Measurements from ENCODE around the gene DDX10.

The DDX10 gene

DNA sequence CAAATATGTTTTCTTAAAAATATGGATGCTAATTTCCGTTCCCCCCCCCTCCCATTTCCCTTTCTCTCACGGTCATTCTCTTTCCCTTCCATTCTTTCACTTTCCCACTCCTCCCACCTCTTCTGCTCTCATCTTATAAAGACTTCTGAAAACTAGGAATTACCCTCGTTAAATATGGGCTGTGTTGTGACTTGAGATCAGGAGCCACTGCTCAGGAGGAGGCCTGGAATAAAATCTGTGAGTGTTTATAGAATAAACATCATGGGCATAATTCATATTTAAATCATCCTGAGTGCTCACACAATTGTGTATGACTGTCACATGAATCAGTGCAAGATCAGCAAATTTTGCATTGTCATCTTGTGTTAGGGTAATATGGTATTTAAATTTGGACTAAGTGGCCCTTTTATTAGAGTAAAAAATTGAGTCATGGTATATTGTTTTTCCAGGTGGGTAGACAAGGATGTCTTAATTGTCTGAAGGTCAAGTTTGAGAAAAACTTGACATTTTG is 208.0 kb downstream of the DDX10 start:
- DNase-seq (ENCODE audit: low read depth): no peak

DNA sequence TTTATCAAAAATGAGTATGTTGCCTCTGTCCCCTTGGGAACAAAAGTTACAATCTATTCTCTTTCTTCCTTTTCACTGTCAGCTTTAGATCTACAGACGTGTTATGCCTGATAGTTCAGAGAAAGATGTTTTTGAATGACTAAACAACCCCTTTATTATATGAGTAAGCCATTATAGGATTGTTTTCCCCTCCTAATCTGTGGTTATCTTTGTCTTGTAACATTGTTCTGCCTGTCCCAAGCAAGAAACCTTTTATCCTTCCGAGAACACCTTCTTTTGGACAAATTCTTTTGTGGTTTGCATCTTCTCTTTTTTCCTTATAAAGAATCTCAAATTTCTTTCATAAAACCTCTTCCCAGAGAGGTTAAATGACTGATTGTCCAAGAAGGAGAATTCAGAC is 208.4 kb downstream of the DDX10 start:
- no peak for DNase-seq (ENCODE audit: low read depth)

DNA sequence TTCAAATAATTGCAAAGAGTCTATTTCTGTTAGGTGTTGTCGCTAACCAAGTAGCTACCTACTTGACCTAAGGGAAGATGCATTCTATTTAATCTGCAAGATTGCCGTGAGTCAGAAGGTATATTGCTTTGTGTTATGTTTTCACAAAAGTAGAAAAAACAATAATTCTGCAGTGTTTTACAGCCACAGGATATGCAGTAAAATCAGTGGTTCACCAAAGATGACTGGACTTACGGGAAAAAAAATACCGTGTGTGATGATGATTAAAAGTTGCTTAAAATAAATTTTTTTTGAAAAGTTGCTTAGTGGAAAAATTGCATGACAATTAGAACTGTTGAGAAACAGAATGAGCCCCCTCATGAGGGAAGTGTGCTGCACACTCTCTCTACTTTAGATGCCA is 209.1 kb downstream of the DDX10 start:
- no peak for DNase-seq (ENCODE audit: low read depth)

DNA sequence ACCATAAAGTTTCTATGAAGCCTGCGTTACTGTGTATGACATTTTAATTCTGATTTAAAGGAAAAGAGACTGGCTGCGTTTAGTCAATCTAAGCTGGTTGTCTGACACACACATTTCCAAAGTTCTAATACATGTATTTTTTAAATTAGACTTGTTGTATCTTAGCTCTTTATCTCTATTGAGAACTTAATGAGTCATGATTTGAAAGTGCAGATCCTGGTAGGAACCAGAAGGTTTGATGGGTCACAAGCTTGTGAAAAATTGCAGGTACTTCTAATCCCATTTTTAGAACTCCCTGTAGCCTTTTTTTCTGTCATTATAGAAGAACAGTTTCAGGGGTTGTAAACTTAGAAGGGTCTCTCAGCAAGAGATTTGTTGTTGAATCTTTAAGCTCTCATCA is 210.3 kb downstream of the DDX10 start:
- DNase-seq (ENCODE audit: low read depth): no peak

DNA sequence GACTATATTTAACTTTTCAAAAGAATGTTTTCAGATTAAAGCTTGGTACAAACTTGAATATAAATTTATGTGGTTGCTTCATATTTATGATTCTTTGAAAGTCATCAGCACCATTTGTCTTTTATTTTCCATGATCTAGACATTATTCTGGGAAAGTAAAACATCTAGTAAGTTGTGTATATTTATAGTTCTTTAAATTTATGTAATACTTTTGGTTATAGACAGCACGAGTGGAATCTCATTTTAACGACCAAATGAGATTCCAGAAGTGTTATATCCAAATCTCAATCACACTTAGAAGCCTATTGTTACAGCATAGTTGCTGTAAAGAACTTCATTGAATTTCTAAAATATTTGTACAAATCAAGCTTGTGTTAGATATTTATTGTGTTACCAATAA is 212.3 kb downstream of the DDX10 start:
- no peak for DNase-seq (ENCODE audit: low read depth)

DNA sequence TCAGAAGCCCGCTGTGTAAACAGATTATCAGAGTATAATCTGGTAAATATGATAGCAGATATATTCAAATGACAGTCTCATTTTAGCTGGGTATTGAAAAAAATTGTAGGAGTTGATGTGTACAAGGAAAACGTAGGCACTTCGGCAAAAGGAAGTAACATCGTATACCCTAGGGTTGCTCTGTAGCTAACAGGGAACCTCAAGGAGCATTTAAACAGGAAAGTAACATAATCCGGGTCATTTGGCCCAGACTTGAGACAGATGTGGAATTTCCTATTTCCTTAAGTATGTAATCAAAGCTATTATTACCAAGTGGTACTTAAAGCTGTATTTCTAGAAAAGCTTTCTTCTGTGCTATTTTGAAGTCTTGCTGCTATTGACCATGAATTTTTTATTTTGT is 215.6 kb downstream of the DDX10 start:
- DNase-seq (ENCODE audit: low read depth): no peak

DNA sequence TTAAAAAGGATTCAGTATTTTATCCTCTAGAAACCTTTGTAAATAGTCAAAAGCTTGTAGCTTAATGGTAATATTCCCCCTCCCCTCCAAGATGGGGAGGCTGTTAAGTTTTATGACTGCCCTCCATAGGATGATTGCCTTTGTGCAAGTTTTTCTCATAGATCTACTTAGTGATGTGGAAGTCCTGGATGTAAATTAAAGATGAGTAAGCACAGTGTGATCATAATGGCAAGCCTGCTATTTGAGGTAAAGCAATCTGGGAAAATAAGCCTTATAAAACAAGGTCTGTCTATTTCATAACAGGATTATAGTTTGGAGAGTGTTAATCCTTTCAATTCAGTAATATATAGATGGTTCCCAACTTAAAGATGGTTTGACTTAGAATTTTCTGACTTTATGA is 216.3 kb downstream of the DDX10 start:
- DNase-seq (ENCODE audit: low read depth): no peak

DNA sequence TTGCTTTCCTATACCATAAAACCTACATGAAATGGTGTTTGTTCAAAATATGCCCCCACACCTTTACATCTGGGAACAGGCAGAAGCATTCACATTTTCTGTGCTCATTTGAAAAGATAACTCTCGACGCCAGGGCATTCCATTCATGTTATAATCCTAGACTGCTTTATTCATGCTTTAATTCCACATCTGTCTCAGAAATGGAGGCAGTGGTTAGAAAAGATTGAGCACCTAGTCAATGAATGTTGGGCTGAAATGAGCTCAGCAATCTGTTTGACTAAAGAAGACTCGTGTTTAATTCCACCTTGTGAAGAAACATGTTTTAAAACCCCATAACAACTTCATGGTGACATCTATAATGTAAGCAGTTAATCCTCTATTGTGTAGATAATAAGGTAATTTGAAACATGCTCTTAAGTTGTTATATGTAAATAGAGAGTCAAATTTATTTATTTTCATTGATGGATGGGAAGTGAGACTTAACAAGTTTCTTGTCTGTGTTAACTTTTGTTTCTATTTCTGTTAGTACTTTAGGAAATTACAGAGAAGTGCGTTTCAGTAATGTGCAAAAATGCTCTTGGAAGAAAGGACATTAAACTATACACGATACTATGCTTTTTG is 217.5 kb downstream of the DDX10 start:
- no peak for DNase-seq (ENCODE audit: low read depth)

DNA sequence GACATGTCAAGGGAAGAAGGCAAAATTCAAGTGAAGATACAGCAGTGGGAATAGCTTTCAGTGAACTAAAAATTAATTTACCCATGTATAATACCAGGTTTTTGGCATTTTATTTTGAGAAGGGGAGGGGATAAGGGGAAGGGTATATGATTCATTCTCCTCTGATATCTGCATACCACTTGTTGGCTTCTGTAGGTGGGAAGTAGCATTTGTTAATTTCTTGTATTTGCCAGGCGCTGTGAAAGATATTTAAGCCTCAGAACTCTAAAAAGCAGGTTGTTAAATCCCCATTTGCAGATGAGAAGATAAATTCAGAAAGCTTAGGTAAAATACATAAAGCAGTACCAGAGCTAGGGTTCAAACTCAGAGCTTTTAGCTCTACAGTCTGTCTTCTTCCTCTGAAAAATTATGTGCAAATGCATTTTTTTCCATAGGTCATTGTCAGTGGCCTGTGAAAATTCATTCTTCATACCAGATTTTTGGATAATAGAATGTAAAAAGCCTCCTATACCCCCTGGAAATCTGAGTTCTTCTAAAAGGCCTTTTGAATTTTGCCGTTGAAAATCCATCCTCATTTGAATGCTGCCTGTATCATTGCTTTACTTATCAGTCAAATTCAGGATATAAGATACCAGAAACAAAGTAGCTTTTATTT is 221.3 kb downstream of the DDX10 start:
- no peak for DNase-seq (ENCODE audit: low read depth)

DNA sequence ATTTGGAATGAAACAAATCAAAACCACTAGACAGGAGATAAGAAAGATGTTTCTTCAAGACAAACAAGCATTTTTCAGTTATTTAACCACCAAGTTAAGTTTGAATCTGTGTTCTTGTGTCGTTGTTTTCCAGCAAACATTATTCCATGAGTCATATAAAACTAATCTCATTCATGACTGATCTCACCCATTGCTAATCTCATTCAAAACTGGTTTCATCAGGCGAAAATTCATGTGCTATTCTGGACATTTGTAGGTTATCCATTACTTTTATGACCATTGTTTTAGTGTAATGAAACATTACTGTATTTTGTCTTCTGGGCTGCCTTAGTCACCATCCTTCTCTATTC is 221.8 kb downstream of the DDX10 start:
- no peak for DNase-seq (ENCODE audit: low read depth)

DNA sequence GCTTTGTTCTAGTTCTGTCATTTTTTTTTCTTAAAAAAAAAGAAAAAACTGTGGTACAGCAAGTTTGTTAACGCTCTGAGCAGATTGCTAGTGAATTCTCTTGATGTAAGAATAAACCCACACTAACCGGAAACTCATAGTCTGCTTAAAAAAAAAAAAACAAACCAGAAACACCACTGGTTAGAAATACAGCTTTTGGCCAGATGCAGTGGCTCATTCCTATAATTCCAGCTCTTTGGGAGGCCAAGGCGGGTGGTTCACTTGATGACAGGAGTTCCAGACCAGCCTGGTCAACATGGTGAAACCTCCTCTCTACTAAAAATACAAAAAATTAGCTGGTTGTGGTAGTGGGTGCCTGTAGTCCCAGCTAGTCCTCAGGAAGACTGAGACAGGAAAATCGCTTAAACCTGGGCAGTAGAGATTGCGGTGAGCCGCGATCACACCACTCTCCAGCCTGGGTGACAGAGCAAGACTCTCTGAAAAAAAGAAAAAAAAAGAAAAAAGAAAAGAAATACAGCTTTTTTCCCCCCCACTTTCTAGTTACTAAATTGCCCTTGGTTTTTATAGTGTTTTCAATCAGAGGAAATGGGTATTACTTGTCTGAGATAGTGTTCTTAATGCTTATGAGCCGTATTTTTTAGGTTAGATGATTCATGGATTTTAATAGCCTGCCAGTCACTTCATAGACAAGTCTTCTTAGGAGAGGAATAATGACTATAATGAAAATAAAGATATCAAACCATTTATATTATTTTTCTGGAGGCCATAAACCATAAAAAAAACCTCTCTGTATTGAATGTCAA is 222.8 kb downstream of the DDX10 start:
- no peak for DNase-seq (ENCODE audit: low read depth)

DNA sequence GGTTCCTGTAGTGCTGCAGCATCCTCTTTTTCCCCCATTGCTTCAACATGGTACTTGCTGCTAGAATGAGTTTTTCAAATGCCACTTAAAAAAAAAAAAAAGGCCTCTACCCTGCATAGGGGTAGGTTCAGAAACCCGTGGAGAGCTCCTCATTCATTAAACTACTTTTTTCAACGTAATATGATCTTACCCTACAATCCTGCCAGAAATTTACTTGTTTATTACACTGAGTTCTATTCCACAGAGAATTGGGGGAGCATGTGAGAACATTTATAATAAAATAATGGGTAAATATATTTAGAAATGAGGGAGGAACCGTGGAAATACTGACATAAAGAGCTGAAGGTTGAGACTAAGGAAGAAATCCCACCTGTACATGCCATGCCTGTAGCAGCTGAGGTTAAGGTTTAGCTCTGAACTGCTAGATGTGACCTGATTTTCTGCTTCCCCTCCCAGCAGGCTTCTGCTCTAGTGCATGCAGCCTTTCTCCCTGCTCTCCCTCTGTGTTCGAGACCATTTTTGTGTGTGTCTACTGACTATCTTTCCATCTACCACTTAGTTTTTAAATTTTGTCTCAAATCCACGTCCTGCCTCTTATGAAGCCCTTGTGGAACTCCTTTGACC is 225.7 kb downstream of the DDX10 start:
- no peak for DNase-seq (ENCODE audit: low read depth)

DNA sequence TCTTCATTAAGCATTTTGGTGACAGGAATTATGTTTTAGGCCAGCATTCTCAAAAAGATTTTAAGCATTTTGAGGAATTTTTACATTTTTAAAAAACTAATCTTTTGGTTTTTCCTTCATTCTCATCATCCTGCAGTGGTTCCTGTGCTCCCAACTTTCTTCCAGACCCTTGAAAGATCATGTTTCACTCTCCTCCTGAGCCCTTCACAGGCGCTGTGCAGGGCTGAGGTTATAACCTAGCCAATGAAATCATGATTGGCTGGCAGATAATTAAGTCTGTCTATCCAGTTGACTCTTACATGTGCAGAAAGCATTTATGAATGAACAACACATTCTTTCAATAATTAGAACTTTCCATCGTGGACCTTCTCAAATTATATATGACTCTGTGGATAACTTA is 226.3 kb downstream of the DDX10 start:
- DNase-seq (ENCODE audit: low read depth): no peak

DNA sequence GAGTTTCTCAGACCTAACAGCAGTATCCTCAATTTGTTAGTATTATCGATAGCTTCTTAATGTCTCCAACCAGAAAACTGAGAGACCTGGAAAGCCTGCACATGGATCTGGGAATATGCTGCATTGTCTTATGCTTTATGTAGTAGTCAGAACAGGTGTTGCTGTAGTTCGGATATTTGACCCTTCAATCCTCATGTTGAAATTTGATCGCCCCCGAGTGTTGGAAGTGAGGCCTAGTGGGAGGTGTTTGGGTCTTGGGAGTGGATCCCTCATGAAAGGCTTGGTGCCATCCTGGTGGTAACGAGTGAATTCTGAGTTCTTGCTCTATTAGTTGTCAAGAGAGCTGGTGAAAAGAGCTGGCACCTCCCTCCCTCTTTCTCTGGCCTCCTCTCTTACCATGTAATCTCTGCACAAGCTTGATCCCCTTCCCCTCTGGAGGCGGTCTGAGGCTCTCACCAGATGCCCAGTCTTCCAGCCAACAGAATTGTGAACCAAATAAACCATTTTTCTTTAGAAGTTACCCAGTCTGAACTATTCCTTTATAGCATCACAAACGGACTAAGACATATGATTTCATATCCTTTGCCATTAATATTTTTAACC is 227.1 kb downstream of the DDX10 start:
- no peak for DNase-seq (ENCODE audit: low read depth)

DNA sequence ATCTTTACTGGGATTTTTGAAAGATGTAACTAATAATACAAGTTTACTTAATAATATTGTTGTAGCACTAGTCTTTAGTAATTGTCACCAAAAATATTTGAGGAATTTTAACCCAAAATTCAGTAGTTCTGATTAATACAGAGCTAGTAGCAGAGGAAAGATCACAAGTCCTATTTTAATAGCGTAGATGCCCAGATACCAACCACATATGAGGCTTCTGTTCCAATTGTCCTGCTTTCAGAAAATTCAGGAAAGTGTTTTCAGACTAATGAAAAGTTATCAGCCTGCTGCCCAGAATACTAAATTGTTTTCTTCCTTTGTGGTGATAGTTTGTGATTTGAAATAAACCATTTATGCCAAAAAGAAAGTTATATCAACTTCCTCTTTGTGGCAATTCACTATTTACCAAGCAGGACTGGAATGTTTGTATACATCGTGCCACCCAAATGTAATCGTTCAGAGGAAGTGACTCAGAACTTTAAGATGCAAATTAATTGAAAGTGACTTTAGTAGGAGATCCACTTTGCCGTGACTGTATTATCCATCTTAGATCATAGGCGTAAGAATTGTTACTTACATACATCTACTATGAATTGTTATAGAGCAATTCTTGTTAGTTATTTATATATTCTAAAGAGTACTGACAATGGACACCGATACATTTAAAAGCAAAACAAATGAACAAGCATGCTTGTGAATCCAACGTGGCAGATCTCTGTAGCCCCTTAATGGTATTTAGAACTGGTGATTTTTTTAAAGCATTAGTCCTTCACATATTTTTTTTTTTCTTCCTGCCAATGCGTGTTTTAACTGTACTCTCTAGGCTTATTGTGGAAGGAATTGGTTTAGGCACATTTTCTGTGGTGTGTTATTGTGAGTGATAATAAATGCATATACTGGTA is 231.0 kb downstream of the DDX10 start:
- no peak for DNase-seq (ENCODE audit: low read depth)

DNA sequence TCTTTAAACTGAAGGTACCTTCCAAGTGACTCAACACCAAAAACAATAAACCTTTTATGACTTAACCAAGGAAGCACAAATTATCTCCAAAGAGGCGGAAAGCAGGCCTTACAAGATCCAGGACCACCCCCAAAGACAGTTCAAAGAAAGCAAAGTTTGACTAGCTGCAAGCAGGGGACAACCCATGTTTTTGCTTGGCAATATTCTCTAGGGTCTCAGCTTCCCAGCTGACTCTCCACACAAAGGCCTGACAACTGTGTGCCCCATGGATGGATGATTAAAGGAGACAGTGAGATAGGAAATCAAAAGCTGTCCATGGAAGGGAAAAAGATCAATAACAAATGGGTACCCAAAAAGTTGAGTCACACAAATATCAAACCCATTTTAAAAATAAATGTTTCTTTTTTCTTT is 232.2 kb downstream of the DDX10 start:
- no peak for DNase-seq (ENCODE audit: low read depth)

DNA sequence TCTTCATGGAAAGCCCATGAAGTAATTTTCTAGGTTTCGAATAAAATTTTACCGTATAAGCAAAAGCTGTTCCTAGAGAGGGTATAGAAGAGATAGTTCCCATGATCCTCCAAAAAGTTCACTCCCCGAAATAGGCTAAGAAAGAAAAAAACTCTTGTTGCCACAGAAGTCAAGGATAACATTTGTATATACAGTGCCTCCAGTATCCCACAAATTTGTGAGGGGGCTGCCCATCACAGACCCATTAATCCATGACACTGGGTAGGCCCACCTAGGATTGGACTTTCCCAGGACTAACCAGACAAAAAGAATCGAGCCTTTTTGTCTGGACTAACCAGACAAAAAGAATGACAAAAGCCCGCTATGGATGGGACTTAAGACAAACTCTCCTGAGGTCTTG is 233.0 kb downstream of the DDX10 start:
- no peak for DNase-seq (ENCODE audit: low read depth)

DNA sequence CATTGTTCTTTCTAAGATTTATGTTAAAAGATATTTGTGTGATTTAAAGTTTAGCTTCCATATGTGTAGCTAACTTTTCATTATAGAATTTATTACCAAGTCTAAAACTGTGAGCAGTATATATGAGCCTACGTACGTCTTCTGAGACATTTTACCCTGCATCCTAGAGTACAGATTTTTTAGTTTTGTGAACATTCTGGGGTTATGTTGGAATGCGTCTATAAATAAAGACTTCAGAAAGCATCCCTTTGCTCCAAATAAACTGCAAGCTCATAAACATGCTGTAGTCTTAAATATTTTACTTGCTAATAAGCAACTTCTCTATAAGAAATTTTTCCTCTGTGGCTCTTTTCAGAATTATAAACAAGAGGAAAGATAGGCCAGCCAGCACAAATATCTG is 236.5 kb downstream of the DDX10 start:
- no peak for DNase-seq (ENCODE audit: low read depth)

DNA sequence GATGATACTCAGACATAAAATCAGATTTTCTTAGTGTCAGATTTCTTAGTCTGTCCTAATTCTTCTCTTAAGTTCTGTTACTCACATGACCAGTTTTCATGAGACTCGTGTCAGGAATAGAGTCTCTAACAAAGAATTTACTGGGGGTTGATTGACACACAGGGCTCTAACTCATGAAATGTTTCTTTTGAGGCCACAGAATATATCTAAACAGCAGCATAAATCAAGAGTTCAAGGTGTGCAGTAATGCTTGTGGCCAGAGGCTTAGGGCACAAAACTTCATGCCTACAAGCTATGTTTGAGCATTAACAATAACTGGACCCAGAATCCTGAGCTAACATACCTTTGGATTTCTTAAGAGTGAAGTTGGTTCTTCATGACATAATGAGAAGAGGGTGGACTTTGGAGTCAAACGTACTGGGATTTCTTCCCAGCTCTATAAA is 237.2 kb downstream of the DDX10 start:
- no peak for DNase-seq (ENCODE audit: low read depth)

DNA sequence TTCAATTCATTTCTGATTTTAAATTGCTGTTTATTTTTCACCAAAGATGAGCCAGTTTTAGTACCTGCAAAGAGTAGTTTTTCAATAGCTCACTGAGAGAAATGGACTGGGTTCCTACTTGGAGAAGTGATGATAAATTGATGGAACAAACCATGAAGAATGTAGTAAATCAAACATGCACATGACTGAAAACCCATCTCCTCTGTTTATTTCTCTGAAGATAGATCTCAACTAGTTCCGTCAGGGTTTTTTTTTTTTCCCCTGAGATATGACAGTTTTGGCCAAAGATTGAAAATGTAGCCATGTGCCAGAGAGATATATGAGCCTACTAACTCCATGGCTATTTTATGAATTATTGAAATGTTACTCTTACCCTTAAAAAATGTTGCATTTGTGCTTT is 239.6 kb downstream of the DDX10 start:
- DNase-seq (ENCODE audit: low read depth): no peak

DNA sequence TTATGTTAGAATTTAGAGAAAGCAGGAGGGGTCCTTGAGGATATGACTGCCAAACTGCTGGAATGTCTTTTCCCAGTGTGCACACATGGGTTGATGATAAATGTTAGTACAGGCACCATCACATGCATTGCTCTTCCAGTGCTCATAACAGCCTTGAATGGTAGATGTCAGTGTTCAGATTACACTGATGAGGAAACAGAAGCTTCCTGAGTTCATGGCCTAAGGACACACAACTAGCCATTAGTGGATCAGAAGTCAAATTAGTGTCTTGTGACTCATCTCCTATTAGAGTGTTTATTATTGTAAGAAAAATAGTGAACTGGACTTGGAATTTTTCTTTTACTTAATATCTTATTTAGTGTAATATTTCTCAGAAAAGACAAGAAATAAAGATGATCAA is 241.5 kb downstream of the DDX10 start:
- DNase-seq (ENCODE audit: low read depth): no peak

Measured in stimulated activated CD8-positive, alpha-beta memory T cell treated with anti-CD3 and anti-CD28 coated beads, Interleukin-15, amount 100 ng/mL, for 24 hours (primary cell).